Measurements from ENCODE around the gene RASSF7. TPM values are rescaled to one million over a fixed set of nuclear protein-coding genes. Genes with fewer than 3 reads are reported as not detected.

Gene RASSF7
- total and polyA plus RNA-seq, 10 of the 15 experiments (the other 5 are each of a cell fraction or from before 2014, with no cell fraction given), result 0.39 to 29.7 (median 13.2) TPM

DNA sequence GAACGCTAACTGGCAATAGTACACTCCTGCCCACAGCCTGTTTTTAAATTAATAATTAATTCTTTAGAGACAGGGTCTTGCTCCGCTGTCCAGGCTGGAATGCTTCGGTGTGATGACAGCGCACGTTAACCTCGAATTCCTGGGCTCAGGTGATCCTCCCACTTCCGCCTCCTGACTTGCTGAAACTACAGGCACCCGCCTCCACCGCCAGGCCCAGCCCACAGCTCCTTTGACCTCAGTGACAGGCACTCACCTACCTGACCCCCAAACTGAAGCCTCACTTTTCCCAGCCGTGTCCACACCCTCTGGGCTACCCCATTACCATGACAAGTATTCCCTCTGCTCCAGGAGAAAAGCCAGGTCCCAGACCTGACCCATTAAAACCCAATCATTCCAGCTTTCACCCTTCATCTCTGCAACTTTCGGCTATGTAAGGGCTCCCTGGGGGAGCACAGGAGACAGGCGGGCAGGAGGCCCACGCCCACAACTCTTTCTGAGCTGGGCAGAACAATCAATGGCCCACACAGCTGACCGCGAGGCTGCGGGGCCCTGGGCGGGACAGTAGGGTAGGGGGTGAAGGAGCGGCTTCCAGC lies 962 bp upstream of the RASSF7 start:
- no peak for ATAC-seq

More for the DNA sequence above, 962 bp upstream of the RASSF7 start:
- WGBS (ENCODE audit: insufficient coverage, insufficient replicate concordance, low lambda C conversion rate, missing lambda C conversion rate), result 59% methylated on average over 18 of the region's 18 CpGs
- intact Hi-C loops (cut with micrococcal nuclease; ENCODE audit: unreplicated experiment), result no loop called here
- no peaks in the 10 kb centered on the region; a peak in 1 of 4 replicates for H3K36me3 ChIP-seq (ENCODE audit: control insufficient read depth in 2 of 2, insufficient read depth in 2 of 2, low read length in 1 of 2)
- DNase-seq (ENCODE audit: low read depth, low spot score), result no peak
- peak overlapping the region; percentile 69 for H3K9ac ChIP-seq (ENCODE audit: control insufficient read depth, insufficient read depth, low read length)
- H3K4me3 ChIP-seq, result peak overlapping the region; percentile 76
- peaks cover 5% of the 10 kb centered on the region for H3K79me2 ChIP-seq (ENCODE audit: control insufficient read depth, insufficient read depth, low read length)
- ChIA-PET SMC1A (ENCODE audit: uncharacterized antibody, unreplicated experiment) (no interaction called here), POLR2A (interaction anchor here (0.8 to 1.6 kb wide), 5 partner anchors 9 to 167 kb away, joined by 3 to 7 read pairs (median 4); partner anchors contain the start of gene TMEM80), RAD21 (ENCODE audit: unreplicated experiment) (no interaction called here), CTCF (interaction anchor here (0.8 to 1.9 kb wide), 4 partner anchors 136 to 167 kb away, joined by 3 to 10 read pairs (median 4); partner anchors contain the start of genes DEAF1 and TMEM80)
- TF ChIP-seq, protein P1, sequence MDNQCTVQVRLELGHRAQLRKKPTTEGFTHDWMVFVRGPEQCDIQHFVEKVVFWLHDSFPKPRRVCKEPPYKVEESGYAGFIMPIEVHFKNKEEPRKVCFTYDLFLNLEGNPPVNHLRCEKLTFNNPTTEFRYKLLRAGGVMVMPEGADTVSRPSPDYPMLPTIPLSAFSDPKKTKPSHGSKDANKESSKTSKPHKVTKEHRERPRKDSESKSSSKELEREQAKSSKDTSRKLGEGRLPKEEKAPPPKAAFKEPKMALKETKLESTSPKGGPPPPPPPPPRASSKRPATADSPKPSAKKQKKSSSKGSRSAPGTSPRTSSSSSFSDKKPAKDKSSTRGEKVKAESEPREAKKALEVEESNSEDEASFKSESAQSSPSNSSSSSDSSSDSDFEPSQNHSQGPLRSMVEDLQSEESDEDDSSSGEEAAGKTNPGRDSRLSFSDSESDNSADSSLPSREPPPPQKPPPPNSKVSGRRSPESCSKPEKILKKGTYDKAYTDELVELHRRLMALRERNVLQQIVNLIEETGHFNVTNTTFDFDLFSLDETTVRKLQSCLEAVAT (IDR thresholded peaks at IDR 0.05), result 0 out of 2 replicates have a peak, but pooled peaks have one; percentile 43
- TF ChIP-seq TAF1 (IDR thresholded peaks at IDR 0.05; ENCODE audit: borderline replicate concordance, low read depth, low read length), result no peak
- TF ChIP-seq RB1 (IDR thresholded peaks at IDR 0.05; ENCODE audit: borderline replicate concordance), result no peak
- no peak for TF ChIP-seq HDGF (IDR thresholded peaks at IDR 0.05)
- BruUV-seq (replicated peaks), result no TSS peak
- peaks cover 5% of the 10 kb centered on the region for H3K4me1 ChIP-seq (ENCODE audit: control insufficient read depth, insufficient read depth, low read length)
- H2AFZ ChIP-seq (ENCODE audit: control insufficient read depth, low read depth, low read length), result peak overlapping the region; percentile 90
- no peak overlapping the region; the same call in 1 of the 2 replicates for H3K27ac ChIP-seq (ENCODE audit: control insufficient read depth, insufficient read depth)
- H3K4me2 ChIP-seq (ENCODE audit: control insufficient read depth, insufficient read depth), result peak overlapping the region; percentile 96
- H3K9me3 ChIP-seq (replicated peaks; ENCODE audit: control insufficient read depth, insufficient read depth, low read length), result no peaks in the 10 kb centered on the region
- no peaks in the 10 kb centered on the region for H4K20me1 ChIP-seq (ENCODE audit: control insufficient read depth, insufficient read depth)
- FAIRE-seq, result peak; percentile 18
- in situ Hi-C loops (cut with MboI), result loop anchor here (5.0 kb wide), 1 partner anchor 152 kb away; no protein-coding TSS in a partner anchor
- peaks cover 0 to 5% of the 10 kb centered on the region in 2 experiments; a peak in 2 of 4 replicates for H3K27me3 ChIP-seq (replicated peaks in 1 of 2; ENCODE audit: control insufficient read depth in 2 of 2, insufficient read depth in 2 of 2, low read length in 1 of 2)

All from GM12878 (cell line).